Fibroblast of lung (primary cell): ENCODE results near the gene BROX.

ENCODE experiments used
- EZH2 ChIP-seq: IDR thresholded peaks from 2 replicates; pipeline ENCODE4 v1.5.1; 2012; ENCODE audit warnings: low read length, control low read depth, mild to moderate bottlenecking; ENCODE audit errors: missing control alignments
- TF ChIP-seq, protein P1 (sequence below), 2 donors: IDR thresholded peaks in 1 of 2; conservative IDR thresholded peaks in 1 of 2; 1 replicate in 1 of 2; 2 replicates in 1 of 2; pipeline ENCODE4 v1.5.1; 2011 to 2012; ENCODE audit warnings: low read length in 2 of 2, control low read depth in 1 of 2, inconsistent platforms in 1 of 2, low read depth in 1 of 2, mild to moderate bottlenecking in 1 of 2

DNA sequence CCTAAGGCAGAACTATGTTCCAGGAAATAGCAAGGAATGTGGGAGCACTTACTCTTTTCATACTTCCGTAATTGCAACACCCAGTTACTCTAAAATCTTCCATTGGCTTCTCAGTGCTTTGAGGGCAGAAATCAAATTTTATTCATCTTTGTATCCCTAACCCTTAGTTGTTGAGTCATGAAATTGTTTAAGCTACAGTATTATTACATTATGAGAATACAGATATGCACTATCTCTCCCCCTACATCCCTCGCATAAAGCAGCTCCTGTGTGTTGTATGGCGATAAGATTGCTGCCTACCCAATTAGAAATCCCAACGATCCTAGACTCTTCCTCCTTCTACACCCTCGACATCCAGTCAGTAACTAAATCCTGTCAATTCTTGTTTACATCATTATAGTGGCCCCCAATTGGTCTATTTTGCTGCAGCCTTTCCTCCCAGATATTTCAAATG, 2.6 kb upstream of the BROX start:
- TF ChIP-seq, protein P1, sequence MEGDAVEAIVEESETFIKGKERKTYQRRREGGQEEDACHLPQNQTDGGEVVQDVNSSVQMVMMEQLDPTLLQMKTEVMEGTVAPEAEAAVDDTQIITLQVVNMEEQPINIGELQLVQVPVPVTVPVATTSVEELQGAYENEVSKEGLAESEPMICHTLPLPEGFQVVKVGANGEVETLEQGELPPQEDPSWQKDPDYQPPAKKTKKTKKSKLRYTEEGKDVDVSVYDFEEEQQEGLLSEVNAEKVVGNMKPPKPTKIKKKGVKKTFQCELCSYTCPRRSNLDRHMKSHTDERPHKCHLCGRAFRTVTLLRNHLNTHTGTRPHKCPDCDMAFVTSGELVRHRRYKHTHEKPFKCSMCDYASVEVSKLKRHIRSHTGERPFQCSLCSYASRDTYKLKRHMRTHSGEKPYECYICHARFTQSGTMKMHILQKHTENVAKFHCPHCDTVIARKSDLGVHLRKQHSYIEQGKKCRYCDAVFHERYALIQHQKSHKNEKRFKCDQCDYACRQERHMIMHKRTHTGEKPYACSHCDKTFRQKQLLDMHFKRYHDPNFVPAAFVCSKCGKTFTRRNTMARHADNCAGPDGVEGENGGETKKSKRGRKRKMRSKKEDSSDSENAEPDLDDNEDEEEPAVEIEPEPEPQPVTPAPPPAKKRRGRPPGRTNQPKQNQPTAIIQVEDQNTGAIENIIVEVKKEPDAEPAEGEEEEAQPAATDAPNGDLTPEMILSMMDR (conservative IDR thresholded peaks at IDR 0.05 in 1 of 2, IDR thresholded peaks at IDR 0.05 in 1 of 2; ENCODE audit: low read depth in 1 of 2, low read length in 2 of 2): no peak
- TF ChIP-seq EZH2: no peak
